ENCODE measurements around the gene CREBL2.

DNA sequence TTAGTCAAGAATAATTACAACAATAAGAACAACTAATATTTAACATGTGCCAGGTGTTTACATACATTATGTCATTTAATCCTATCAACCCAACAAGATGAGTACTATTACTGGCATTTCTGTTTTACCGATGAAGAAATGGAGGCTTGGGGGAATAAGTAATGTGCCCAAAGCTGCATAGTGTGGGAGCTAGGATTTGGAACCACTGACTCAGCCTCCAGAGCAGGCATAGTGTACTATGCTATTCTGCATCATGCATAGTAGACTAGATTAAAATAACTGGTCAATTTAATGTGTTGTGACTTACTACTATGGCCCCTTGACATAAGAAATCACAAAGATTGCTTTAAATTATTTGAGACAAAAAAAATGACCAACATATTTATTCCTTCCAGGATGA, 74.8 kb downstream of the CREBL2 start:
- TF ChIP-seq, protein P1, sequence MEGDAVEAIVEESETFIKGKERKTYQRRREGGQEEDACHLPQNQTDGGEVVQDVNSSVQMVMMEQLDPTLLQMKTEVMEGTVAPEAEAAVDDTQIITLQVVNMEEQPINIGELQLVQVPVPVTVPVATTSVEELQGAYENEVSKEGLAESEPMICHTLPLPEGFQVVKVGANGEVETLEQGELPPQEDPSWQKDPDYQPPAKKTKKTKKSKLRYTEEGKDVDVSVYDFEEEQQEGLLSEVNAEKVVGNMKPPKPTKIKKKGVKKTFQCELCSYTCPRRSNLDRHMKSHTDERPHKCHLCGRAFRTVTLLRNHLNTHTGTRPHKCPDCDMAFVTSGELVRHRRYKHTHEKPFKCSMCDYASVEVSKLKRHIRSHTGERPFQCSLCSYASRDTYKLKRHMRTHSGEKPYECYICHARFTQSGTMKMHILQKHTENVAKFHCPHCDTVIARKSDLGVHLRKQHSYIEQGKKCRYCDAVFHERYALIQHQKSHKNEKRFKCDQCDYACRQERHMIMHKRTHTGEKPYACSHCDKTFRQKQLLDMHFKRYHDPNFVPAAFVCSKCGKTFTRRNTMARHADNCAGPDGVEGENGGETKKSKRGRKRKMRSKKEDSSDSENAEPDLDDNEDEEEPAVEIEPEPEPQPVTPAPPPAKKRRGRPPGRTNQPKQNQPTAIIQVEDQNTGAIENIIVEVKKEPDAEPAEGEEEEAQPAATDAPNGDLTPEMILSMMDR (IDR thresholded peaks at IDR 0.05) = no peak
- TF ChIP-seq POLR2A (IDR thresholded peaks at IDR 0.05) = no peak

All from testis (tissue), 2 donors.